PC-3 (cell line): Measurements from ENCODE around the gene SERPINC1. TPM values are rescaled to one million over a fixed set of nuclear protein-coding genes. Genes with fewer than 3 reads are reported as not detected.
"Not testable (repeated sequence)": the region's sequence is repeated elsewhere in the genome, so short reads cannot be mapped to it uniquely, and the experiment has no call there.

ENCODE experiments used
- ATAC-seq: fragments of 200-7000 bp; cut with Tn5 transposase; 2 replicates; pipeline ENCODE4 v1.9.1; 2020; ENCODE audit warnings: mild to moderate bottlenecking, moderate library complexity
- Bru-seq: library from RNA; stranded (reverse); fragments of 400-500 nt; gene quantifications from one replicate; lab custom pipeline; 2021; lab: Mats Ljungman, UMichigan
- BruChase-seq, 2 experiments: library from RNA; stranded (reverse); fragments of 400-500 nt; gene quantifications; one replicate each; lab custom pipeline; 2021; lab: Mats Ljungman, UMichigan
- BruUV-seq: library from RNA; stranded (reverse); fragments of 400-500 nt; replicated peaks from 2 replicates; lab custom pipeline; 2021; lab: Mats Ljungman, UMichigan
- CTCF ChIA-PET: fragments of 300-600 bp; sonication (Branson Sonifier 250); formaldehyde crosslinking; loops from one replicate; lab custom pipeline; 2022; ENCODE audit warnings: antibody characterized with exemption; lab: Charles Lee
- POLR2A ChIA-PET: fragments of 300-600 bp; sonication (Branson Sonifier 250); formaldehyde crosslinking; loops from one replicate; lab custom pipeline; 2022; ENCODE audit warnings: antibody characterized with exemption; ENCODE audit not compliant: unreplicated experiment; lab: Charles Lee
- DNase-seq: peaks from one replicate; pipeline ENCODE4 v3.0.0-alpha.2; 2015
- H2AFZ ChIP-seq: fragments of 300-600 bp; sonication (generic); 2 replicates; pipeline ENCODE4 v1.6.0; 2016; ENCODE audit warnings: antibody characterized with exemption, low read length
- H3F3A ChIP-seq: fragments of 300-600 bp; sonication (generic); one replicate; pipeline ENCODE4 v1.6.0; 2017; ENCODE audit warnings: antibody characterized with exemption, low read length, control low read depth, mild to moderate bottlenecking; ENCODE audit not compliant: unreplicated experiment
- H3K27ac ChIP-seq: fragments of 300-600 bp; sonication (generic); 2 replicates; pipeline ENCODE4 v1.5.1; 2016; ENCODE audit warnings: mild to moderate bottlenecking, low read length
- H3K27me3 ChIP-seq: fragments of 300-600 bp; sonication (generic); 2 replicates; pipeline ENCODE4 v1.6.1; 2016; ENCODE audit warnings: low read length, mixed read lengths
- H3K36me3 ChIP-seq: fragments of 300-600 bp; sonication (generic); 2 replicates; pipeline ENCODE4 v1.6.1; 2016; ENCODE audit warnings: low read depth, mixed run types, low read length, mixed read lengths
- H3K4me1 ChIP-seq: fragments of 300-600 bp; sonication (generic); 2 replicates; pipeline ENCODE4 v1.5.1; 2016; ENCODE audit warnings: low read length; ENCODE audit not compliant: insufficient read depth
- H3K4me2 ChIP-seq: fragments of 300-600 bp; sonication (generic); 2 replicates; pipeline ENCODE4 v1.6.0; 2016; ENCODE audit warnings: low read length
- H3K4me3 ChIP-seq: fragments of 300-600 bp; sonication (generic); 2 replicates; pipeline ENCODE4 v1.5.1; 2016; ENCODE audit warnings: mild to moderate bottlenecking, low read length, mixed read lengths
- H3K79me2 ChIP-seq: fragments of 300-600 bp; sonication (generic); 2 replicates; pipeline ENCODE4 v1.6.1; 2017; ENCODE audit warnings: low read length, mixed read lengths
- H3K9ac ChIP-seq: fragments of 300-600 bp; sonication (generic); 2 replicates; pipeline ENCODE4 v1.6.0; 2016; ENCODE audit warnings: mild to moderate bottlenecking, low read length
- H3K9me2 ChIP-seq: fragments of 300-600 bp; sonication (generic); replicated peaks from 2 replicates; pipeline ENCODE4 v1.6.1; 2016; ENCODE audit warnings: mixed run types, low read length, mixed read lengths
- H3K9me3 ChIP-seq: fragments of 300-600 bp; sonication (generic); 2 replicates; pipeline ENCODE4 v1.6.1; 2016; ENCODE audit warnings: low read length, mixed read lengths
- H4K20me1 ChIP-seq: fragments of 300-600 bp; sonication (generic); 2 replicates; pipeline ENCODE4 v1.6.1; 2016; ENCODE audit warnings: low read length, mixed read lengths
- EZH2 ChIP-seq: fragments of 300-600 bp; sonication (generic); IDR thresholded peaks from one replicate; pipeline ENCODE4 v1.6.1; 2017; ENCODE audit warnings: antibody characterized with exemption, mild to moderate bottlenecking, low read length; ENCODE audit not compliant: unreplicated experiment
- EZH2phosphoT487 ChIP-seq: fragments of 300-600 bp; sonication (generic); IDR thresholded peaks from 2 replicates; pipeline ENCODE4 v1.6.1; 2018; ENCODE audit warnings: mild to moderate bottlenecking, antibody characterized with exemption, low read length, borderline replicate concordance
- intact Hi-C: fragments of 100-400 bp; cut with micrococcal nuclease; formaldehyde crosslinking; loops from 2 replicates; pipeline ENCODE4 v1.9.0; 2023
- long read RNA-seq: library from polyadenylated mRNA; unstranded; transcript quantifications from one replicate; pipeline ENCODE4 v2.0.0, GENCODE V29; 2021; ENCODE audit not compliant: unreplicated experiment
- total RNA-seq: library from RNA; depleted of rRNA; stranded (reverse); fragments of >200 nt; gene quantifications from 2 replicates; pipeline ENCODE4 v1.2.3, GENCODE V29; 2014; rRNA removed
- TF ChIP-seq, protein P1 (sequence below): fragments of 300-600 bp; sonication (generic); conservative IDR thresholded peaks from 2 replicates; pipeline ENCODE4 v1.5.1; 2017; ENCODE audit warnings: antibody characterized with exemption, low read depth, mild to moderate bottlenecking, low read length

Gene SERPINC1
- total RNA-seq (not detected in 2 replicates), Bru-seq, nascent RNA (percentile 15 among the genes with signal in this experiment), BruChase-seq, experiment 1, labeled RNA remaining after a 6-hour chase (percentile 22 among the genes with signal in this experiment), BruChase-seq, experiment 2, labeled RNA remaining after a 2-hour chase (percentile 33 among the genes with signal in this experiment)
- long read RNA-seq: 0 reads

DNA sequence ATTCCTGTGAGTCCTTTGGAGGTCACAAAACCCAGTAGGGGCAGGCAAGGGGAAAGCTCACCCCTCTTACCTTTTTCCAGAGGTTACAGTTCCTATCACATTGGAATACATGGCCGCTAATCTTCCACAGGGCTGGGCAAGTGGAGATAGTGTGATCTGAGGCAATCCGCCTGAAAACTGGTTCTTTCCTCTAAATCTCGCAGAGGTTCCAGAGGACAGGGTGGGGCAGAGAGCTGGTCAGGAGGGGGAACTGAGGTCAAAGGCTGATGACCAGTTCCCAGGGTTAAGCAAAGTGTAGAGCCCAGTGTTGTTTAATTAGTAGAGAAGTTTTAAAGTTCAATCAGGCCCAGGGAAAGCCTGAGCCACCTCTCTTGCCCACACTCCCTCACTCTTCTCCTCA lies at the start of gene SERPINC1:
TSS of gene SERPINC1 (minus strand) at position 179 of the 400 bp plus-strand sequence. CDS start at position 111, 68 bp downstream.
- no peak within 1 kb of the TSS for H3K27ac ChIP-seq
- H3K36me3 ChIP-seq: no peaks in the 10 kb centered on the region
- H3K9ac ChIP-seq: no peak within 1 kb of the TSS
- DNase-seq: no peak
- H3K4me1 ChIP-seq: no peaks in the 10 kb centered on the region
- no peak within 1 kb of the TSS for H3K4me2 ChIP-seq
- intact Hi-C loops: no loop called here
- no peaks in the 10 kb centered on the region for H3K9me3 ChIP-seq
- no peak within 1 kb of the TSS for H3K4me3 ChIP-seq
- BruUV-seq: no TSS peak
- H3F3A ChIP-seq: no peaks in the 10 kb centered on the region
- H4K20me1 ChIP-seq: no peaks in the 10 kb centered on the region
- ChIA-PET POLR2A (no interaction called here), CTCF (no interaction called here)
- no peaks in the 10 kb centered on the region for H3K9me2 ChIP-seq
- no peak for ATAC-seq
- no peak for TF ChIP-seq EZH2
- TF ChIP-seq, protein P1, sequence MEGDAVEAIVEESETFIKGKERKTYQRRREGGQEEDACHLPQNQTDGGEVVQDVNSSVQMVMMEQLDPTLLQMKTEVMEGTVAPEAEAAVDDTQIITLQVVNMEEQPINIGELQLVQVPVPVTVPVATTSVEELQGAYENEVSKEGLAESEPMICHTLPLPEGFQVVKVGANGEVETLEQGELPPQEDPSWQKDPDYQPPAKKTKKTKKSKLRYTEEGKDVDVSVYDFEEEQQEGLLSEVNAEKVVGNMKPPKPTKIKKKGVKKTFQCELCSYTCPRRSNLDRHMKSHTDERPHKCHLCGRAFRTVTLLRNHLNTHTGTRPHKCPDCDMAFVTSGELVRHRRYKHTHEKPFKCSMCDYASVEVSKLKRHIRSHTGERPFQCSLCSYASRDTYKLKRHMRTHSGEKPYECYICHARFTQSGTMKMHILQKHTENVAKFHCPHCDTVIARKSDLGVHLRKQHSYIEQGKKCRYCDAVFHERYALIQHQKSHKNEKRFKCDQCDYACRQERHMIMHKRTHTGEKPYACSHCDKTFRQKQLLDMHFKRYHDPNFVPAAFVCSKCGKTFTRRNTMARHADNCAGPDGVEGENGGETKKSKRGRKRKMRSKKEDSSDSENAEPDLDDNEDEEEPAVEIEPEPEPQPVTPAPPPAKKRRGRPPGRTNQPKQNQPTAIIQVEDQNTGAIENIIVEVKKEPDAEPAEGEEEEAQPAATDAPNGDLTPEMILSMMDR: no peak
- no peak for TF ChIP-seq EZH2phosphoT487
- H2AFZ ChIP-seq: no peak within 1 kb of the TSS
- no peaks in the 10 kb centered on the region for H3K27me3 ChIP-seq
- no peaks in the 10 kb centered on the region for H3K79me2 ChIP-seq

DNA sequence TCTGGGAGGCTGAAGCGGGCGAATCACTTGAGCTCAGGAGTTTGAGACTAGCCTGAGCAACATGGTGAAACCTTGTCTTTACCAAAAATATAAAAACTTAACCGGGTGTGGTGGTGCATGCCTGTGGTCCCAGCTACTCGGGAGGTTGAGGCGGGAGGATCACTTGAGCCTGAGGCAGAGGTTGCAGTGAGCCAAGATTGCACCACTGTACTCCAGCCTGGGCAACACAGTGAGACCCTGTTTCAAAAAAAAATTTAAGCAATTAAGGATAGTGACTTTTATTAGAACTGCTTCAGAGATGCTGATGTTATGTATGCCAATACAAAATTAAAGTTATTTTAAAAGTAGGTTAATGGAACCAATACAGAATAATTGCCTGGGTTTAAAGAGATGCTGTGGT lies 48.8 kb upstream of the SERPINC1 start:
- H3K4me2 ChIP-seq, H3F3A ChIP-seq, BruUV-seq, ATAC-seq, H3K27ac ChIP-seq, DNase-seq, H4K20me1 ChIP-seq, POLR2A ChIA-PET, H3K79me2 ChIP-seq, H3K4me1 ChIP-seq, H3K4me3 ChIP-seq, intact Hi-C loops, H3K9ac ChIP-seq, H3K9me3 ChIP-seq, H3K9me2 ChIP-seq, H3K27me3 ChIP-seq, H2AFZ ChIP-seq, CTCF ChIA-PET: not testable (repeated sequence)
- H3K36me3 ChIP-seq: peaks cover 20% of the 10 kb centered on the region

DNA sequence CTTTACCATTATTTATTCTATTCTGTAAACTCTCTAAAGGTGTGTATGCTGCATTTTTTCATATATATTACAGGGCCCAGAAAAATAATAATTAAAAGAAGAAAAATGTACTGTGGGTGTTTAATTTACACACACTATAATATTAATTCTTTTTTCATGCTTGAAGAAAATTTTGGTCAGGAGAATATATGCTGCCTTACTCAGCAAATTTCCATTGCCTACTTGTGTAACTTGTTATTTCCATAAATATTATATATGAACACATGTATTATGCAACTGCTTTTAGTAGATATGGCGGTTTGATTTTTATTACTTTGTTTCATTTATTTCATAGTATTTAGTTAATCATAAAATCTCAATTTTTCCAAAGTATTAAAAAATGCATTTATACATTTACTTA lies 46.4 kb upstream of the SERPINC1 start:
- no peak for DNase-seq
- peaks cover 19% of the 10 kb centered on the region for H3K36me3 ChIP-seq
- POLR2A ChIA-PET: no interaction called here
- no peaks in the 10 kb centered on the region for H3K4me1 ChIP-seq
- no peak overlapping the region for H3K4me3 ChIP-seq
- H2AFZ ChIP-seq: no peak overlapping the region
- H3K27ac ChIP-seq: no peak overlapping the region
- no peak for ATAC-seq
- intact Hi-C loops: no loop called here
- CTCF ChIA-PET: no interaction called here
- H3K9me3 ChIP-seq: no peaks in the 10 kb centered on the region
- no peak overlapping the region for H3K9ac ChIP-seq
- BruUV-seq: no TSS peak
- H3F3A ChIP-seq: no peaks in the 10 kb centered on the region
- TF ChIP-seq, protein P1: no peak
- TF ChIP-seq EZH2phosphoT487 (no peak), EZH2 (no peak)
- H3K4me2 ChIP-seq: no peak overlapping the region
- H3K27me3 ChIP-seq: no peaks in the 10 kb centered on the region
- no peaks in the 10 kb centered on the region for H4K20me1 ChIP-seq
- no peaks in the 10 kb centered on the region for H3K79me2 ChIP-seq
- H3K9me2 ChIP-seq: no peaks in the 10 kb centered on the region
